Stimulated activated naive CD4-positive, alpha-beta T cell treated with Interleukin-2 at 50 U/mL for 16 hours (primary cell): ENCODE results near the gene MAML1.
A peak's percentile ranks its signal among the peaks of the same experiment; 100 is the strongest.

Experiments
- DNase-seq: peaks from one replicate; lab custom pipeline; 2025; lab: John Stamatoyannopoulos, UW

Gene MAML1

DNA sequence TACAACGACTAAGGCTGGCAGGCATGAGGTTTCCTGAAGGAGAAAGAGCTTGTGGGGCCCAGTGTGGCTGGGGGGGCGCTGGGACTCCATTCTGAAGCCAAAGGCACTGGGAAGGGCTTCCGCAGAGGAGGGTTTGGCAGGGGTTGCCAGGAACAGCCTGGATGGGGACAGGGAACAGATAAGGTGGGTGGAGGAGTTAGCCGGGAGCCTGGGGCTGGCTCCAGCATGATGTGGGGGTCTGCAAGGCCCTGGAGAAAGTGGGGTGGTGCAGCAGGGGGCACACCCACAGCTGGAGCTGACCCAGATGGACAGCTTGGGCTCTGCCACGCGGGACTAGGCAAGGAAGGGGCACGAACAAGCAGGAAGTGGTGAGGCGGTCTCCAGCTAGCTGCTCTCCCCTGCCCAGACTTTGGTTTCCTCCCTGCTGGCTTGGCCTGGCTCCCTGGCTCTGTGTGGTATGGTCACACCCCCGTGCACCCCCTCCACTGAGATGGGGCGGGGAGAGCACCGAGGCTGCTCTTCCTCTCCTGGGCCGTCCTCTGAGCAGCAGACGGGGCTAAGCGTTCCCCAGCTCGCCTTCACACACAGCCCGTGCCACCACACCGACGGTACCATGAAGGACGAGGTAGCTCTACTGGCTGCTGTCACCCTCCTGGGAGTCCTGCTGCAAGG is 61.0 kb downstream of the MAML1 start, which contains the start of gene LTC4S:
Gene LTC4S, plus strand, starts transcription at position 519 of the 672 bp plus-strand sequence. Its CDS starts 95 bp downstream, at position 614.
- peak; percentile 16 for DNase-seq

DNA sequence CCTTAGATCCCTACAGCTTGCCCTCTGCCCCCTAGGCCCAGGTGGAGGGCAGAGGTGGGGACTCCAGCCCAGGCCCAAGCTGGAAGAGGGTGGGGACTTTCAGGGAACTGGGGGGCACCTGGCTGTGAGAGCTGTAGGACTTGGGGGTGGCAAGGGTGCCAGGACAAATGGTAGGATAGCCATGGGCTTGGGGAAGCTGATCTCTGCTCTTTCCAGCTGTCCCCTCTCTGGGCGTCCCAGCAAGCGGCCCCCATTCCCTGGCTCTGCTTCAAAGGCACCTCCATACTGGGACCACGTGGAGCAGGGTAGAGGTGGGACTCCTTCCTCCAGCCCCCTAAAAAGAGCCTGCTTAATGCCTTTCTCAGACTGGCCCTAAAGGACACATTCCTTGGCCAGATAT is 61.5 kb downstream of the MAML1 start:
- no peak for DNase-seq

DNA sequence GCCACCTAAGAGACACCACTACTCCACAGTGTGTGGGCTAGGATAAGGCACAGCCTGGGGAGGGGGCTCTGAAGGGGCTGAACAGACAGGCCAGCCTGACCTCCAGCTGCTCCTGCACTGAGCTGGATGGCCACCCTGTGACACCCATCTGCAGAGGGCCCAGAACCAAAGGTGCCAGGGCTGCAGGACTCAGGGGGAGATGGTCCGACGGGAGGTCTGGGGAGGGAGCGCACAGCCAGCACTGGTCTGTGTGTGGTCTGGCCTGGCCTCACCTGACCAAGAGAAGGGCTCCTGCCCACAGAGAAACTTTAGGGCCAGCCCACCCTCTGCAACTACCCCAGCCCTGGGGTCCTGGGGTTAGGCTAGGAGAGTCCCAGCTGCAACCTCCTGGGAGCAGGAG is 62.0 kb downstream of the MAML1 start:
- no peak for DNase-seq

DNA sequence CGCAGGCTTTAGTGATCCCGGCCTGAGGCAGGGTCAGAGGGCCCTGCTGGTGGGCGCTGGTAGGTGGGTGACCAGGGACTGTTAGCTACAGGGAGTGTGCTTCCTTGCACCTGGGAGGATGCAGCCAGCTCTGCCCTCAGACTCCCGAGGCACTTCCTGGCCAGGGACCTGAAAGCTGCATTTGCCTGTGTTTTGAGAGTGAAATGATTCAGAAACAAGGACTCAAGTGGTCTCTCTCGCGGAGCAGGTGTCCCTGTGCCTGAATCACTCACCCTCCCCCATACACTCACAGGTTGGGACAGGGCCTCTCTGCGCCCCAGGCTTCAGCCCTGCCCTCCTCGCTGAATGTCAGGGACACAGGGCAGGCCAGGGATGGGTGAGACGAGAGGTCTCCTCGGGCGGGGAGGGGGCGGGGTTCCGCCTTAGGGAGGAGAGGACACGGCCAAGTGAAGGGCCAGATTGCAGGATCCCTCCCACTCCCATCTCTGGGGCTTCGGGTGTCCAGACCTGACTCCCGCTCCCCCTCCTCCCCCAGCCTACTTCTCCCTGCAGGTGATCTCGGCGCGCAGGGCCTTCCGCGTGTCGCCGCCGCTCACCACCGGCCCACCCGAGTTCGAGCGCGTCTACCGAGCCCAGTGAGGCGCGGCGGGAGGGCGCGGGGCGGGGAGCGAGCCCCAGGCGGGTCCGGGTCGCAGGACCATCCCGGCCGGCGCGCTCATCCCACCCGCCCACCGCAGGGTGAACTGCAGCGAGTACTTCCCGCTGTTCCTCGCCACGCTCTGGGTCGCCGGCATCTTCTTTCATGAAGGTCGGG is 62.6 kb downstream of the MAML1 start:
- no peak for DNase-seq

DNA sequence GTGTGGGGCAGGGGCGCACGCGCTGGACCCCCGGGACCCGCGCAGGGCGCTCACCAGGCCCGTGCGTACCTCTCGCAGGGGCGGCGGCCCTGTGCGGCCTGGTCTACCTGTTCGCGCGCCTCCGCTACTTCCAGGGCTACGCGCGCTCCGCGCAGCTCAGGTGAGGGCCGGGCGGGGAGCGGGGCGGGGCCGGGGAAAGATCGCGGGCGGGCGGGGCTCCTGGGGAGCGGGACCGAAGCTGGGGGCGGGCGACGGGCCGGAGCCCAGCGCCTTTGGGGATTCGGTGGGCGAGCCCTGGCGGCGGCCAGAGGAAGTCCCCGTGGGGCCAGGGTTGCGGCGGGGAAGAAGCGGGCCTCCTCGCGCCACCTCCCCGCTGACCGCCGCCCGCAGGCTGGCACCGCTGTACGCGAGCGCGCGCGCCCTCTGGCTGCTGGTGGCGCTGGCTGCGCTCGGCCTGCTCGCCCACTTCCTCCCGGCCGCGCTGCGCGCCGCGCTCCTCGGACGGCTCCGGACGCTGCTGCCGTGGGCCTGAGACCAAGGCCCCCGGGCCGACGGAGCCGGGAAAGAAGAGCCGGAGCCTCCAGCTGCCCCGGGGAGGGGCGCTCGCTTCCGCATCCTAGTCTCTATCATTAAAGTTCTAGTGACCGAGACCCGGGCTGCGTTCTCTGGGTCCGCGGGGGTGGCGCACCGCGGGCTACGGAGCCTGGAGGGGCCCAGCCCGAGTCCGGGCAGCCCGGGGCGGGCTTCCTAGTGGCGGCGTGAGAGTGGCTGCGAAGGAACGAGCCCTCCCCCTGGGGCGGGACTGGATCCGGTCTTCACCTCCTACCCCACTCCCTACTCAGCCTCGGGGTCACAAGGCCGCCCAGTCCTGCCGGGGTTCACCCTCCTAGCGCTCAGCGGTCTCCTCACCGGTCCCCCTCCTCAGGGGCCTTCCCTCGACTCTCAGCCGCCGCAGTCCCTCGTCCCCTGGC is 63.5 kb downstream of the MAML1 start:
- peak; percentile 79 for DNase-seq

DNA sequence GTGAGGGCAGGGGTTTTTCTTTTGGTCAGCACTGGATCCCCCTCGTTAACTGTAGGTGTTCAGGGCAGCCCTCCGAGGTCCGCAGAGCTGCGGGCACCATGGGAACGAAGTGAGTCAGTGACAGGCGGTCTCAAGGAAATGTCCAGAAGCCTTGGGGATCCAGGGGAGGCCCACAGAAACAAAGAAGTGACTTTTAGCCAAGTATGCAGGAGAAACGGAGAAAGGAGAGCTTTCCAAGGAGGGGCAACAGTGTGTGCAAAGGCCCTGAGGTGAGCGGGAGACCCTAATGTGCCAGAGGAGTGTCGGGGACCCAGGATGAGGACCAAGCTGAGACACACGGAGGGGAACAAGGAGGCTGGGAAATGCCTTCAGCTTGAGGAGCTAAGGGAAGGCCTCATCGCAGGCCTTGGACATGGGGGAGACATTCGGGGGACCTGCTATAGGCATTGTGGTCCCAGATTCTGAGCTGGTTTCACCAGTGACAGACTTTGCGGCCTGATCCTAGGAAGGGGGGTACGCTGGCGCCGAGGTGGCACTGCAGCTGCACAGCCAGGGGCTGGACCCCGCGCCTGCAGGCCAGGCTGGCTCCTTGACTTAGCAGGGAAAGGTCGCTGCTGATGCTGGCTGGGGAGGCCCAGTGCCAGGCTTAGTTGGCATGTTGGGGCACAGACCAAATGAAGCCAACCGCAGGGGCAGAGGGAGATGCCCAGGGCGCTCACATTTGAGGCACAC is 64.4 kb downstream of the MAML1 start:
- DNase-seq = no peak

DNA sequence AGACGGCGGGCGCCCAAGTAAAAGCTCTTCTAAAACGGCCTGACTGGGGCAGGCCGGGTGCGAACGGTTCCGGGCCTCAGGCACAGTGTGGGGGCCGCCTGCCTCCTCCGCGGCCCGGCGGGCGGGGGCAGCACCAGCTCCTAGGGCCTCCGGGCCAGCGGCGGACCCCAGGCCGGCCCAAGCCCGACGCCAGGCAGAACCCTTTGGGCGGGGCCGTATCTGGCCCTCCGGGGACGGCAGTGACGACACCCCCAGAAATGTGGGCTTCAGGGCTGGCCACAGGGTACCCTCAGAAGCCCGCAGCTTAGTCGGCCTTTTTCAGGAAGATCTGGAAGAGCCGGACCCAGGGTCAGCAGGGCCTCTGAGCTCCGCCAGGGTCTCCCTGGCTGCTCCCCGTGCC is 65.1 kb downstream of the MAML1 start:
- no peak for DNase-seq

DNA sequence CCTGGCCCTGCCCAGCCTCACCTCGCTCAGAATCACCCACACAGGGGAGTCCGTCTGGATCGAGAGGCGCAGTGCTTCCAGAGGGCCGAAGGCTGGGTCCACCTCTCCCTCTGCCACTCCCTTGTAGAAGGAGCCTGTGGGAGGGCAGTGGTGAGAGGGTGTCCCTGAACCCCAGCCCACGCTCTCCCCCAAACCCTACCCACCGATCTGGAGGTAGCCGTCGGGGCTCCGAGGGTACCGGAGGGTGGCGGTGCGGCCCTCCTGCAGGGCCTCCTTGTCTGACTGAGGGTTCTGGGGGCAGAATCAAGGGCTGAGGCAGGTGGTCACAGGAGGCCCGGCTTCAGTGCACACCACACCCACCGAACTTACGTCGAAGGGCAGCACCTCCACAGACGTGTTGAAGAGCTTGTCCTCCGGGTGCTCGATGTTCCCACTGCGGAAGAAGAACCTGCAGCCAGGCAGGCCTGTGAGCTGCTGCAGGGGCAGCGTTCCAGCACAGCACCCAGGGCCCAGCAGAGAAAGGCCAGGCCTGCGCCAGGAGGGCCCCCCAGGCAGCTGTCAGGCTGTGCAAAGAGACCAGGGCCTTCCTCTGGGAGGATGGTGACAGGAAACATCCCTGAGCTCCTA is 65.6 kb downstream of the MAML1 start:
- DNase-seq = no peak

DNA sequence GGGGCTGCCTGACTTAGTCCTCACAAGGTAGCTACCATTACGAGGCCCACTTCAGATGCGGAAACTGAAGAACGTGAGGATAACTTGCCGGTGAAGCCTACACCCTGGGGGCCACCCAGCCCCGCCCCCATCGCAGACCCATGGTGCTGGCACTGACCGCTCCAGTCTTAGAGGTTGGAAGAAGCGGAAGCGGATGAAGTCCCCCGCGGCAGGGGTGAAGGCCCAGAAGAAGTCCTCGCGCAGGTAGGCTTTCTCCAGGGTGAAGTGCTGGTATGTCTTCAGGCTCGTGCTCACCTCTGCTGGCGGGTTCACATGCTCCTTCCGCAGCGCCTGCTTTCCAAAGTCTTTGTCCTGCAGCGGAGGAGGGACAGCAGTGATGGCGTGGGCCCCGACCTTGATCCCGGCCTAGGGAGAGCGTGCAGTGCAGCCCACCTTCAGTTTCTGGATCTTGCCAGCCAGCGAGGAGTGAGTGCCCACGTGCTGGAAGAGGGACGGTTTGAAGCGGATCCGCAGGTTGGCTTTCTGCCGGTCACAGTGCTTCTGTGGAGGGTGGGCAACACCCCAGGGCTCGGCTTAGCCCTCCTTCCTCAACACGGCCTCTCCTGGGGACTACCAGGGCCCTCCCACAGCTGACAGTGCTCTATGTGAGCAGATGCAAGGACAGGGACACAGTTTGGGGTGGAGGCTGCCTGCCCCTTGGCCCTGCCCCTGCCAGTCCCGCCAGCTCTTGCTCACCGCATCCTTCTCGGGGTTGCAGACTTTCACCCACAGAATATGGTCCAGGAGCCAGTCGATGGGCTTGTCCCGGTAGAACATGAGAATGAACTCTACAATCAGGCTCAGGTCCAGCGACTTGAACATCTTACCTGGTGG is 66.4 kb downstream of the MAML1 start:
- DNase-seq = no peak

DNA sequence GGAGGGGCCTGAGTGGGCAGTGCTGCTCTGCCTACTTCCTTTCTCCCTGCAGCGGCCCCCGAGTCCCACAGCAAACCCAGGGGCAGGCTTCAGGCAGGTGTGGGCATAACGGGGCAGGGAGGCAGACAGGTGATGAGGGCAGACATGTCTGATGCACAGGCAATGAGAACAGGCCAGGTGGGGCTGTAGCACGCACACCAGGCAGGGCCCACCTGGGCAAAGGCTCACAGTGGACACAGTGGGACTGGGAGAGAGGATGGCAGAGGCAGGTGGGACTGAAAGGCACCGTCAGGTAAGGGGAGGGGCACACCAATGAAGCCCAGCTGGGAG is 67.0 kb downstream of the MAML1 start:
- DNase-seq = no peak

DNA sequence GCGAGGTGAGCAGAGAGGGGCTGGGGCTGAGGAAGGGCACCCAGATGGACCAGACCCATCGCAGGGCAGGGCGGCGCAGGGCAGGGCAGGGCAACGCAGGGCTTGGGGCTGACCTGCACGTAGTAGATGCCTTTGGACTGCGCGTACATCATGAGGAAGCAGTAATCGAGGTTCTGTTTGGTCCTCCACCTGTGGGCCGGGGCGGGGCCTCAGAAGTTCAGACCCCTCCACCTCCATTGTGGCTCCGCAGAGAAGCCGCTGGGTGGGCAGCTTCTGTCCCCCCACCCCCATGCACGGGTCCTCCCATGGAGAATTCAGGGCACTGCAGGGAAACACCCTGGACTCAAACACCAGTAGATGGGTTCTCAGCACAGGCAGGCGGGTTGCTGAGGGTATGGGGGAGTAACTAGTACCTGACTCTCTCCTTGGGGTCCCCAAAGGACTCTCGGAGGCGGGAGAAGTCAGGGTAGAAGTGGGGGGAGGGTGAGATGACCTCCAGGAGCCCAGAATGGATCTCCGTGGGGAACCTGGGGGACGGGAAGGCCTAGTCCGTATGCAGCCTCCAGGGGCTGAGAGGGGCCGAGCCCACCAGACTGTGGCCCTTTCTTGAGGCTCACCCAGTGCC is 67.6 kb downstream of the MAML1 start:
- DNase-seq = no peak

DNA sequence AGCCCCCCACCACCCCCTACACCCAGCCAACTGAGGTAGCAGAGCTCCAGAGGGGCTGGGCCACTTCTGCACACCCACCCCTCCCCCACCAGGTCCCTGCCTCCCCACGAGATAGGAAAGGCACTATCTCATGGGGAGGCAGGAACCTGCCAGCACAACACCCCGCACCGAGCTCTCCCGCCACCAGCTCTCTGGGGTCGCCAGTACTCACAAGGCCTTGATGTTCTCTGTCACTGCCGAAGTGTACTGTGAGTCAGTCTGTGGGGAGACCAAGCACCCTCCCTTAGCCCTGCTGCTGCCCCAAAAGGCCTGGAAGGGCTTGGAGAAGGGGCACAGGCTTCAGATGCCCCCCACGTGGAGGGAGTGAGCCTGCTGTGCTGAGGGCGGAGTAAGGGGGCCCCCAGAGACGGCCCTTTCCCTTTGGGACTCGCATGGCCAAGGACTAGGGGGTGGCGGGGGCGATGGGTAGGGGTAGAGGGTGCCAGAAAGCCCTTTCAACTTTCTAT is 68.1 kb downstream of the MAML1 start:
- DNase-seq = no peak

DNA sequence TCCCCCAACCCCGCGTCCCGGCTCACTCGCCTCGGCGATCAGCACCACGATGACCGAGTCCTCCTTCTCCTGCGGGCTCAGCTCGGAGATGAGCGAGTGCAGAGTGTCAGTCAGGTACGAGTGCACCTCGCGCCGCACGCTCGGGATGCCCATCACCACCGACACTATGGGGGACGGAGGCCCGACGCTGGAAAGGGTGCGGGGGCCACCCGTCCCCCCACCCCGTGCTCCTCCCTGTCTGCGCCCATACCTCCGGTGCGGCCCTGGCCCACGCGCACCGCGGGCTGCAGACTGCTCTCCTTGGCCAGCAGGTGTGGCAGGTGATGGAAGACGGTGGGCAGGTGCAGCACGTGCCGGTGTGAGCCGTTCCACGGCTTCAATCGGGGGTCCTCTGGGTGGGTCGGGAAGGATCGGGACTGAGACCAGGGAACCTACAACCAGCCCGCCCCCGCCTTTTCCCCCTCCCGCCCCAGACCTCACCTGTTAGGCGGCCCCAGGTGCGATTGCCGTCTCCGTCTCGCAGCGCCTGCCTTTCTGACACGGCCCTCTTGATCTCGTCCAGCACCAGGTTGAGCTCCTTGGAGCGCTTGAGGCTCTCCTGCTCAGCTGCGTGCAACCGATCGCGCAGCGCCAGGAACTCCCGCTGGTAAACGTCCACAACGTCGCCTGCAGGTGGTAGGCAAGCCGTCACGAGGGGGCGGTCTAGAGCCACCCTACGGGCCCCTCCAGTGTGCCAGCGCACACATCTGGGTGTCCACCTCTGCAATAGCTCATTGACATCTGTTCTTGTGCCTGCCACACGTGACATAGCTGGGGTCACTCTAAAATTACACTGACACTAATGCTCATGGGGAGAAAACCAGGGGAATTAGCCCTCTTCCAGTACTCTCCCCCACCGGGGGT is 68.9 kb downstream of the MAML1 start:
- peak; percentile 79 for DNase-seq

DNA sequence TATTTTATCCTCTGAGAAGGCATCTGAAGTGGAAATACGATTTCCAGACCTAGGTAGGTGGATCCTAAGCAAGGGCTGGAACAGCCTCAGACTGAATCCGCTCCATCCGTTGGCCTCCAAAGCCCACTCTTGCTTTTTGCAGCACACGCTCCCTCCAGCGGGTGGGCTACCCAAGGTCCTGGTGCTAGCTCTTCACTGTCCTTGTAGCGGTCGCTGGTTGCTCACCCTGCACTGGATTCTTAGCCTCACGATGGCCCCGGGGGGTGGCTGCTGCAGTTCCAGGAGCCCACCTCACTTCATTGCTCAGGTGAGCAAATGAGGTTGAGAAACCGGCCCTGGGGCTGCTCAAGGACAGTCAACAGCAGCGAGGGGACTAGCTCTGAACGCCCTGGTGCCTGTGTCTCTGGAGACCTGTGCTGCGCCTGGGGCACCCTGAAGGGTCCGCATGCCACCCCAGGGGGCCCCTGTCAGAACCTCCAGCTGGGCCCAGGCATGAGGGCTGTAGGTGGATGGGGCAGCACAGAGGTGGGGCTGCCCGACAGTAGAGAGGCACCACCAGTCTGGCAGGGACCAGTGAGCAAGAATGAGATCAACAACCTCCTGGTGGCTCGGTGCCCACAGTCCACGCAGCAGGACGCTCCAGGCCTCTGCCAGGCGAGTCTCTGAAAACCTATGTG is 69.7 kb downstream of the MAML1 start:
- DNase-seq = no peak

DNA sequence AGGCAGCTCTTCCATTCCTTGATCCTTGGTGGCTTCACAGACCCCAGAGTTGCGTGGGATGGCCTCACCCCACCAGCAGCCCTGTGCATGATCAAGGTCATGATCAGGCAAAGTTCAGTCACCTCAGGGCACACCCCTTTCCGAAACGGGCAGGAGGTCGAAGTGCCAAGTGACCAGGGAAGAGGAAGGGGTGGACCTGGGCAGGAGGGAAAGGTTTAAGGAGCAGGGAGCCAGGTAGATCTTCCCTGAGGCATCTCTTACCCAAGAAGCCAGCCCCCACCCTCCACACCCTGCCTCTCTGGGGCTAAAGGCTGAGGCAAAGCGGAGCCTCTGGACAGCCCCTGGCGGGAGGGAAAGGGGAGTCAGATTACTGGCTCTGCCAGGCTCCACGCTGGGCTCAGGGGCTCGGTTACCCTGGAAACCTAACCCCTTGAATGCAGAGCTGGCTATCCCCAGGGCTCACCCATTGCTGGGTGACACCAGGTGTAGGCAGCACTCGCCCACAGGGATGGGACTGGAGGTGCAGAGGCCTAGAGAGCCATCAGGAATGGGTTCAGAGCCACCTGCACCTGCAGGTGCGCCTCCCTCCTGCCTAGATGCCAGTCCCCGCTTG is 70.4 kb downstream of the MAML1 start:
- DNase-seq = no peak

DNA sequence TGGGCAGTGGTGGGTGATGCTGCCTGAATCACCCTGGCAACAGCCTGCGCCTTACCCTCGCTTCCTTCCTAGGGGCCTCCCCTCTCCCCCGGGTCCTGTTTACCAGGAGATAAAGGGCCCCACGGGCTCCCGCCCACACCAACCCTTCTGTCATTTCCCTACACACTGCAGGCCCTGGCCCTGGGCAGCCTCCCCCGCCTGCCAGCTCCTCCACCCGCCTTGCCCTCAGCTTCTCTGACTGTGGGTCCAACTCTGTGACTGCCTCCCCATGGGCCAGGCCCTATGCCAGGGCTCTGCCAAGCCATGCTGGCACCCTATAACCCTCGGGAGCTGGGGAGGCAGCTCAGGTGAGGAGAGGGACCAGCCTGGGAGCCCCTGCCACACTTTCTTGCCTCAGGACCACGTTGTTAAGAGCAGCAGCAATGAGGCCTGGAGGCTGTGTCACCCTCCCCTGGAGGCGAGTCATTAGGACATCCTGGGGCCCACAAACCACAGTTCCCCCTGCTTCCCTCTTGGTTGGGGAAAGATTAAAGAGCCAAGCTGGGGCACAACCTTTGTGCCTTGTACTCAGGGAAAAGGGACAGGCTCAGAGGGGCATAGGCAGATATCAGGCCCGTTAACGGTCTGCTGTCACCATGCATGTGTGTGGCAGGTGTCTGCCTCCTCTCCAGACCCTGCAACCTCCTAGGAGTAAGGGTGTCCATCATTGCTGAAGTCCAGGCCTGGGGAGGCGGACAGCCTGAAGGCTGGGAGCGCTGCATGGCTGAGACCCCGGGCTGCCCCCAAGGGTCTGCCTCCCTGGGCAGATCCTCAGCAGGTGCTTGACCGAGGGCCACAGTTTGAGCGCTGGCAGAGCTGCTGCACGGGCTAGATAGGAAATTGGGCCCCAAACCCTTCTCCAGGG is 71.3 kb downstream of the MAML1 start:
- DNase-seq = peak; percentile 52
